Measurements from ENCODE around the gene WLS. TPM values are rescaled to one million over a fixed set of nuclear protein-coding genes. Genes with fewer than 3 reads are reported as not detected.

WLS gene
- total RNA-seq, 4 donors from 2014 or later: 34.8 to 78.9 (median 44.4) TPM

- no peak for DNase-seq (ENCODE audit: low spot score in 2 of 2)
- H3K9me3 ChIP-seq: no peaks in the 10 kb centered on the region
- H3K27me3 ChIP-seq: no peaks in the 10 kb centered on the region
- WGBS, 2 donors: 66 to 71% methylated on average over 4 of the region's 4 CpGs
- H3K27ac ChIP-seq: no peak overlapping the region
- TF ChIP-seq EP300 (IDR thresholded peaks at IDR 0.05): no peak
- TF ChIP-seq CTCF (IDR thresholded peaks at IDR 0.05): no peak
- no peak for TF ChIP-seq POLR2A (IDR thresholded peaks at IDR 0.05)
- no peak overlapping the region for H3K4me3 ChIP-seq
- no peaks in the 10 kb centered on the region for H3K36me3 ChIP-seq
- H3K4me1 ChIP-seq: peaks cover 0 to 36% (median 11%) of the 10 kb centered on the region in 4 donors
These were observed 11.0 kb downstream of the WLS start for GRCh38 chr1:68221001-68221979.

GRCh38 chr1:68220420-68220819, 11.9 kb downstream of the WLS start:
- H3K4me1 ChIP-seq: peaks cover 0 to 43% (median 12%) of the 10 kb centered on the region in 4 donors

GRCh38 chr1:68218490-68218889, 13.8 kb downstream of the WLS start:
- no peak for DNase-seq (ENCODE audit: low spot score in 2 of 2)
- Histone ChIP-seq H3K4me1 (peaks cover 0 to 50% (median 13%) of the 10 kb centered on the region in 4 donors), H3K9me3 (no peaks in the 10 kb centered on the region), H3K27ac (no peak overlapping the region), H3K4me3 (no peak overlapping the region), H3K27me3 (no peaks in the 10 kb centered on the region), H3K36me3 (no peaks in the 10 kb centered on the region)
- WGBS, 2 donors: 81 to 82% methylated on average over 5 of the region's 5 CpGs
- TF ChIP-seq CTCF (IDR thresholded peaks at IDR 0.05): no peak
- TF ChIP-seq EP300 (IDR thresholded peaks at IDR 0.05): no peak
- TF ChIP-seq POLR2A (IDR thresholded peaks at IDR 0.05): no peak

More at GRCh38 chr1:68220420-68220819, 11.9 kb downstream of the WLS start:
- no peaks in the 10 kb centered on the region for H3K36me3 ChIP-seq
- H3K27me3 ChIP-seq: no peaks in the 10 kb centered on the region
- WGBS, 2 donors: 87 to 90% methylated on average over 4 of the region's 4 CpGs
- no peak for DNase-seq (ENCODE audit: low spot score in 2 of 2)
- no peak overlapping the region for H3K27ac ChIP-seq
- TF ChIP-seq EP300 (IDR thresholded peaks at IDR 0.05) (no peak), POLR2A (IDR thresholded peaks at IDR 0.05) (no peak), CTCF (IDR thresholded peaks at IDR 0.05) (no peak)
- H3K4me3 ChIP-seq: no peak overlapping the region
- H3K9me3 ChIP-seq: no peaks in the 10 kb centered on the region

GRCh38 chr1:68217618-68218017, 14.7 kb downstream of the WLS start:
- Histone ChIP-seq H3K4me1 (peaks cover 0 to 53% (median 13%) of the 10 kb centered on the region in 4 donors), H3K36me3 (no peaks in the 10 kb centered on the region), H3K4me3 (no peak overlapping the region), H3K27me3 (no peaks in the 10 kb centered on the region), H3K9me3 (no peaks in the 10 kb centered on the region), H3K27ac (peak overlapping the region in 2 of 4 donors; percentile 23 to 28)
- 91 to 93% methylated on average over 5 of the region's 5 CpGs for WGBS, 2 donors
- TF ChIP-seq EP300 (IDR thresholded peaks at IDR 0.05) (no peak), POLR2A (IDR thresholded peaks at IDR 0.05) (no peak), CTCF (IDR thresholded peaks at IDR 0.05) (no peak)
- no peak for DNase-seq (ENCODE audit: low spot score in 2 of 2)

- 67 to 71% methylated on average over 5 of the region's 5 CpGs for WGBS, 2 donors
- Histone ChIP-seq H3K36me3 (no peaks in the 10 kb centered on the region), H3K4me3 (no peak overlapping the region), H3K9me3 (no peaks in the 10 kb centered on the region), H3K27ac (peak overlapping the region in 2 of 4 donors; percentile 23 to 28), H3K4me1 (peaks cover 0 to 48% (median 11%) of the 10 kb centered on the region in 4 donors), H3K27me3 (no peaks in the 10 kb centered on the region)
- TF ChIP-seq CTCF (IDR thresholded peaks at IDR 0.05): no peak
- TF ChIP-seq EP300 (IDR thresholded peaks at IDR 0.05): no peak
- no peak for TF ChIP-seq POLR2A (IDR thresholded peaks at IDR 0.05)
- DNase-seq (ENCODE audit: low spot score in 2 of 2): no peak
These were observed 15.2 kb downstream of the WLS start for GRCh38 chr1:68217060-68217554.

Measured in tibial nerve (tissue), 4 donors.